ENCODE data around the gene TVP23B. TPM values are rescaled to one million over a fixed set of nuclear protein-coding genes. Genes with fewer than 3 reads are reported as not detected.

The TVP23B gene
- total RNA-seq, 1 donor from 2014 or later: 28.5 TPM

DNA sequence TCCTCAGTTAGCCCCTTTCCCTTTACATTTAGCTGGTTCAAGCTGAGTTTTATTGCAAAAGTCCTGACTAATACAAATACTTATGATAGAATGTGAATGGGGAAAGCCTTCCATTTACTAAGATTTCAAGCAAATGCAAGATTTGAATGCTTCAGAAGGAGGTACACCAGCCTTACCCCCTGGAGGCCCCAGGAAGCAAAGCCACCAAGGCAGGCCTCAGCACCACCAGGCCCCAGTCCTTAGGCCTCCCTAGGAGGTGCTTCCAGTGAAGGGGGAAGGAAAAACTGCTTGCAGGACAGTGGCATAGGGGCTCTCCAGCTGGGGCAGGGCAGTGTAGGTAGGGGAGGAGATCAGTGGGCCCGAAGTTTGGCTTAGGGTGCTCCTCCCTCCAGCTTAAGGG lies 69.7 kb downstream of the TVP23B start:
- TF ChIP-seq, protein P1, sequence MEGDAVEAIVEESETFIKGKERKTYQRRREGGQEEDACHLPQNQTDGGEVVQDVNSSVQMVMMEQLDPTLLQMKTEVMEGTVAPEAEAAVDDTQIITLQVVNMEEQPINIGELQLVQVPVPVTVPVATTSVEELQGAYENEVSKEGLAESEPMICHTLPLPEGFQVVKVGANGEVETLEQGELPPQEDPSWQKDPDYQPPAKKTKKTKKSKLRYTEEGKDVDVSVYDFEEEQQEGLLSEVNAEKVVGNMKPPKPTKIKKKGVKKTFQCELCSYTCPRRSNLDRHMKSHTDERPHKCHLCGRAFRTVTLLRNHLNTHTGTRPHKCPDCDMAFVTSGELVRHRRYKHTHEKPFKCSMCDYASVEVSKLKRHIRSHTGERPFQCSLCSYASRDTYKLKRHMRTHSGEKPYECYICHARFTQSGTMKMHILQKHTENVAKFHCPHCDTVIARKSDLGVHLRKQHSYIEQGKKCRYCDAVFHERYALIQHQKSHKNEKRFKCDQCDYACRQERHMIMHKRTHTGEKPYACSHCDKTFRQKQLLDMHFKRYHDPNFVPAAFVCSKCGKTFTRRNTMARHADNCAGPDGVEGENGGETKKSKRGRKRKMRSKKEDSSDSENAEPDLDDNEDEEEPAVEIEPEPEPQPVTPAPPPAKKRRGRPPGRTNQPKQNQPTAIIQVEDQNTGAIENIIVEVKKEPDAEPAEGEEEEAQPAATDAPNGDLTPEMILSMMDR (IDR thresholded peaks at IDR 0.05): no peak
- POLR2A ChIA-PET: no interaction called here
- Mint-ChIP-seq H3K4me1 (peaks cover 13% of the 10 kb centered on the region), H3K27ac (no peak overlapping the region), H3K36me3 (ENCODE audit: low read depth) (no peaks in the 10 kb centered on the region), H3K9me3 (no peaks in the 10 kb centered on the region), H3K4me3 (no peak overlapping the region), H3K27me3 (no peaks in the 10 kb centered on the region)
- intact Hi-C loops (cut with micrococcal nuclease): no loop called here
- CTCF ChIA-PET: interaction anchor here (0.6 kb wide), 1 partner anchor 47 kb away, joined by 3 read pairs; no protein-coding TSS in a partner anchor
- DNase-seq: no peak
- no peak for ATAC-seq (ENCODE audit: low read depth)

DNA sequence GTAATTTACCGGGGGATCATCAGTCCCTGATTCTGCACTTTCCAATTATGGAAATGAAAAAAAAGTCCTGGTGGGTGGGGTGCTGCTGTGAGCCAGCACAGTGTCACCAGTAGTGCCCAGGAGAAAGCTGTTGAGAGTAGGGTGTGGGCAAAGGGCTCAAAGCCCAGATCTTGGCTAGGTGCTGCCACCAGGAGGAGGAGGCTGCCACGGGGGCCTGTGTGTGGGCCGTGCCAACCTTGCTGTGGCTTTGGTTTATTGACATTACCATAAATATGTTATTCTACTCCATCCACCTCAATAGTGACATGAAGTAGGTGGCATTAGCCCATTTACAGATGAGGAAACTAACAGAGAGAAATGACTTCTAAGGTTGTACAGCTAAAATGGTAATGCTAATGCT lies 70.2 kb downstream of the TVP23B start:
- H3K4me1 Mint-ChIP-seq: peaks cover 18% of the 10 kb centered on the region
- H3K9me3 Mint-ChIP-seq: no peaks in the 10 kb centered on the region
- POLR2A ChIA-PET: no interaction called here
- H3K36me3 Mint-ChIP-seq (ENCODE audit: low read depth): peaks cover 4% of the 10 kb centered on the region
- H3K4me3 Mint-ChIP-seq: no peak overlapping the region
- TF ChIP-seq, protein P1 (IDR thresholded peaks at IDR 0.05): no peak
- H3K27me3 Mint-ChIP-seq: no peaks in the 10 kb centered on the region
- ATAC-seq (ENCODE audit: low read depth): no peak
- no peak for DNase-seq
- no peak overlapping the region for H3K27ac Mint-ChIP-seq
- CTCF ChIA-PET: interaction anchor here (0.6 kb wide), 1 partner anchor 46 kb away, joined by 3 read pairs; no protein-coding TSS in a partner anchor
- intact Hi-C loops (cut with micrococcal nuclease): no loop called here

DNA sequence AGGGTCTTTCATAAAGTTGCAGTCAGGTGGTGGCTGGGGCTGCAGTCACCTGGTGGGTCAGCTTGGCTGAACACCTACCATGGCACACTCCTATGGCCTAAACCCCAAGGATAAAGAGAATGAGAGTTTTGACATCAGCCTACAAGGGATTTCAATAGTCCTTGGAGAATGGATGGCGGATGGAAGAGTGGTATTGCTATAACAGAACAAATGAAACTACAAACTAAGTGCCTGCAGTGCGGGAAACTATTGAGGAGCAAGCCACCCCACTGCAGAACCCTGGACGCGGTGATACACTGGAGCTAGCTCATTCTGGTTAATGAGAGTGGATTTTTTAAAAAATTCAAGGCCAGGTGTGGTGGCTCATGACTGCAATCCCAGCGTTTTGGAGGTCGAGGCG lies 74.0 kb downstream of the TVP23B start:
- CTCF ChIA-PET: no interaction called here
- H3K27ac Mint-ChIP-seq: no peak overlapping the region

DNA sequence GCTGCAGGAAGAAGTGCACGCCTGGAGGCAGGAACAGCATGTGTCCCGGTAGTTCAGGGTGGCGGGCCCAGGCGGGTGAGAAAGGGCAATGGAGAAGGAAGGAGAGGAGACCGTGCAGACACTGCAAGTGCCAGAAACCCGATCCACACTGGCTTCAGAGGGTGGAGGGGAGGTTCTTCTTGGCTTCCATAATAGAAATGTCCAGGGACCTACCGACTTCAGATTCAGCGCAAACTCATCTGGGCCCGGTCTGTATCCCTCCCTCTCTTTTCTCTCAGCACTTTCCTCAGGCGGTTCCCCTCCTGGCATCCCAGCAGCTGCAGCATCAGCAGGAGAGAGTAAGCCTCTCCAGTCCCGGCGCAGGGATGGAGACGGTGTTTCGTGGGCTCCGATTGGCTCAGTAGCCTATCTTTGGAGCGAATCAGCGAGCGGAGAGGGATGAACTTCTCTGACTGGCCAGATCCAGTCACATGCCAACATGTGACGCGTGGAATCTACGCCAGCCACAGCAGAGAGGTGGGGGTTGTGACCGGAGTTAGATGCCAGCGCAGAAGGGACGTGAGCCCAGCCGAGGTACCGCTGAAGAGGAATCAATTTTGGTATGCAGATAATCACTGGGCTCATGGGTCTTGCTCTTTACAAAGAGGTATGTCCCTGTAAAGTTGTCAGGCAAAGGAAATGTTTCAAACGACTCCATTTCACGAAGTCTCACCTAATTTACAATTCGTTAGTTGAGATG lies 75.0 kb downstream of the TVP23B start:
- ChIA-PET POLR2A (interaction anchor here (0.7 kb wide), 1 partner anchor 149 kb away, joined by 3 read pairs; the partner anchor contains the start of gene FAM83G), CTCF (no interaction called here)
- intact Hi-C loops (cut with micrococcal nuclease): no loop called here
- Mint-ChIP-seq H3K9me3 (no peaks in the 10 kb centered on the region), H3K4me1 (peaks cover 47% of the 10 kb centered on the region), H3K36me3 (ENCODE audit: low read depth) (peaks cover 8% of the 10 kb centered on the region), H3K4me3 (peak overlapping the region; percentile 98), H3K27me3 (no peaks in the 10 kb centered on the region), H3K27ac (peak overlapping the region; percentile 94)
- ATAC-seq (ENCODE audit: low read depth): peak; percentile 82
- DNase-seq: peak; percentile 65
- TF ChIP-seq, protein P1 (IDR thresholded peaks at IDR 0.05): no peak

More for the DNA sequence above, 74.0 kb downstream of the TVP23B start:
- Mint-ChIP-seq H3K4me3 (peak overlapping the region; percentile 98), H3K36me3 (ENCODE audit: low read depth) (peaks cover 8% of the 10 kb centered on the region), H3K27me3 (no peaks in the 10 kb centered on the region), H3K9me3 (no peaks in the 10 kb centered on the region), H3K4me1 (peaks cover 41% of the 10 kb centered on the region)
- DNase-seq: no peak
- POLR2A ChIA-PET: interaction anchor here (0.7 kb wide), 1 partner anchor 150 kb away, joined by 3 read pairs; the partner anchor contains the start of gene FAM83G
- ATAC-seq (ENCODE audit: low read depth): no peak
- intact Hi-C loops (cut with micrococcal nuclease): no loop called here
- TF ChIP-seq, protein P1 (IDR thresholded peaks at IDR 0.05): no peak

Other genes starting within 250 kb of the TVP23B start
- not detected in 2 replicates for gene TBC1D28, start 136.8 kb upstream of the TVP23B start, total RNA-seq
- gene FOXO3B, start 98.9 kb upstream of the TVP23B start, total RNA-seq: 5.8 and 7.6 TPM in 2 replicates
- gene FBXW10, start 37.1 kb upstream of the TVP23B start, total RNA-seq: 0.07 TPM in 1 of 2 replicates, not detected in the other
- 56.7 and 62.8 TPM in 2 replicates for gene PRPSAP2, start 76.9 kb downstream of the TVP23B start, total RNA-seq
- gene SLC5A10, start 171.0 kb downstream of the TVP23B start, total RNA-seq: not detected in 2 replicates
- gene FAM83G, start 223.6 kb downstream of the TVP23B start, total RNA-seq: 13.3 and 13.9 TPM in 2 replicates